OCI-LY3 (cell line): Measurements from ENCODE around the gene NAA60.

Experiments used
- H2AFZ ChIP-seq: fragments of 200-600, 300-600 bp; shearing (Covaris generic); 2 replicates; pipeline ENCODE4 v1.6.0; 2014; ENCODE audit warnings: antibody characterized with exemption, low read depth, low read length
- H3K27ac ChIP-seq: fragments of 200-600, 300-600 bp; sonication (generic); 2 replicates; pipeline ENCODE4 v1.5.1; 2014; ENCODE audit warnings: mild to moderate bottlenecking, low read length, moderate library complexity, mixed read lengths
- H3K27me3 ChIP-seq: fragments of 200-600, 300-600 bp; sonication (generic); 2 replicates; pipeline ENCODE4 v1.6.1; 2014; ENCODE audit warnings: low read depth, low read length, mixed read lengths
- H3K36me3 ChIP-seq: fragments of 200-600, 300-600 bp; sonication (generic); replicated peaks from 2 replicates; pipeline ENCODE3; 2014; ENCODE audit warnings: low read depth, low read length, mixed read lengths
- H3K4me1 ChIP-seq: fragments of 300-600, 200-600 bp; sonication (generic); 2 replicates; pipeline ENCODE4 v1.6.1; 2014; ENCODE audit warnings: low read length, mixed read lengths
- H3K4me2 ChIP-seq: fragments of 200-600, 300-600 bp; sonication (generic); 2 replicates; pipeline ENCODE4 v1.6.1; 2014; ENCODE audit warnings: low read length, mixed read lengths
- H3K4me3 ChIP-seq: fragments of 300-600, 200-600 bp; sonication (generic); 2 replicates; pipeline ENCODE4 v1.5.1; 2014; ENCODE audit warnings: antibody characterized with exemption, mild to moderate bottlenecking, low read length, moderate library complexity
- H3K79me2 ChIP-seq: fragments of 300-600, 200-600 bp; shearing (Covaris generic); 2 replicates; pipeline ENCODE4 v1.6.1; 2014; ENCODE audit warnings: mild to moderate bottlenecking, low read length, mixed read lengths
- H3K9ac ChIP-seq: fragments of 300-600, 200-600 bp; shearing (Covaris generic); 2 replicates; pipeline ENCODE4 v1.6.0; 2014; ENCODE audit warnings: mild to moderate bottlenecking, low read length, moderate library complexity
- H3K9me3 ChIP-seq: fragments of 200-600, 300-600 bp; shearing (Covaris generic); 2 replicates; pipeline ENCODE4 v1.6.1; 2014; ENCODE audit warnings: low read length, mixed read lengths; ENCODE audit not compliant: insufficient read depth
- H4K20me1 ChIP-seq: fragments of 200-600, 300-600 bp; sonication (generic); 2 replicates; pipeline ENCODE4 v1.6.1; 2016; ENCODE audit warnings: low read length, mixed read lengths; ENCODE audit not compliant: insufficient read depth
- EZH2phosphoT487 ChIP-seq: fragments of 200-600 bp; shearing (Covaris generic); IDR thresholded peaks from 2 replicates; pipeline ENCODE4 v1.6.1; 2018; ENCODE audit warnings: antibody characterized with exemption, mixed run types, low read depth
- TF ChIP-seq, protein P1 (sequence below): fragments of 200-600, 300-600 bp; sonication (generic); IDR thresholded peaks from 2 replicates; pipeline ENCODE4 v1.5.1; 2014; ENCODE audit warnings: antibody characterized with exemption, low read length, low read depth

NAA60 gene

DNA sequence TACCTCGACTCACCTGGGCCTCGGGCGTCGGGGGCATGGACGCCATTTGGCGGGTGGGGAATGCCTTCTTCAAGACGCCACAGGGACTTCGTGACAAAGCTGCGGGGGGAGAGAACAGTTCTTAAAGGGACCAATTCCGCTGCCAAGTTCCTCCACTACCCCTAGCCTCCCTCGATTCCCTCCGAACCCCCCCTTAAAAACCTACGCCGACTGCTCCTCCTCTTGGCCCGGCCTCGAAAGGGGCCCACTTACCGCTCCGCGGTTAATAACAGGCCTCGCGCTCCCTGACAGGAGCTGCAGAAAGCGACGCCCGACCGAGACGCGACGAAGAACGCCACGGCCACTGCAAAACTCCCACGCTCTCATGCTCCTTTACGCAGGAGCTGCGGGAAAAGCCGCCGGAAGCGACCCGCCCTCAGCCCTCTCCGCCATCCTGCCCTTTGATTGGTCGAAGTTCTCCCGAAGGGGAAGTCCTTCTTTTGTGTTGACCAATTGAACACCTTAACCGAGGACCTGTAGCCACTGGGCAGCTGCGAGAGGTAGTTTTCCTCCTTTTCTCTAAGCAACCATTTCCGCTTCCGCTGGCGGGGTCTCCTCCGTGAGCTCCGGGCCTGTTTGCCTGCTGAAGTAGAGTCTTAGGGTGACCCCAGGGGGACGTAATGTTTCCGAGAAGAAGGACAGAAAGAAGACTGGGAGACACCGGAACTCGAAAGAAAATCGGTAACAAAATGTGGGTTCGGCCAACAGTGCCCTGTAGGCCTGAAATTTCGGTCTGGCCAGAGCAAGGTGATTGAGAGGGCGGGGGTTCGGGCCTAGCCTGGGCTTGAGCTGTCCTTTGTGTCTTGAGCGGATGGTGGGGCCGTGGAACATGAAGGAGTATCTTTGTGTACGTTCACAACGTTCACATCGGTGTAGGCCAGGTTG is at the start of gene NAA60, which contains the start of gene ZNF597:
NAA60 (plus strand) TSS at position 573 of the 924 bp plus-strand sequence. CDS start 32,548 bp downstream, outside the sequence.
ZNF597 (minus strand) TSS at position 397 of the 924 bp plus-strand sequence; CDS start at position 46, 351 bp downstream.
- no peak for TF ChIP-seq EZH2phosphoT487
- TF ChIP-seq, protein P1, sequence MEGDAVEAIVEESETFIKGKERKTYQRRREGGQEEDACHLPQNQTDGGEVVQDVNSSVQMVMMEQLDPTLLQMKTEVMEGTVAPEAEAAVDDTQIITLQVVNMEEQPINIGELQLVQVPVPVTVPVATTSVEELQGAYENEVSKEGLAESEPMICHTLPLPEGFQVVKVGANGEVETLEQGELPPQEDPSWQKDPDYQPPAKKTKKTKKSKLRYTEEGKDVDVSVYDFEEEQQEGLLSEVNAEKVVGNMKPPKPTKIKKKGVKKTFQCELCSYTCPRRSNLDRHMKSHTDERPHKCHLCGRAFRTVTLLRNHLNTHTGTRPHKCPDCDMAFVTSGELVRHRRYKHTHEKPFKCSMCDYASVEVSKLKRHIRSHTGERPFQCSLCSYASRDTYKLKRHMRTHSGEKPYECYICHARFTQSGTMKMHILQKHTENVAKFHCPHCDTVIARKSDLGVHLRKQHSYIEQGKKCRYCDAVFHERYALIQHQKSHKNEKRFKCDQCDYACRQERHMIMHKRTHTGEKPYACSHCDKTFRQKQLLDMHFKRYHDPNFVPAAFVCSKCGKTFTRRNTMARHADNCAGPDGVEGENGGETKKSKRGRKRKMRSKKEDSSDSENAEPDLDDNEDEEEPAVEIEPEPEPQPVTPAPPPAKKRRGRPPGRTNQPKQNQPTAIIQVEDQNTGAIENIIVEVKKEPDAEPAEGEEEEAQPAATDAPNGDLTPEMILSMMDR = no peak
- Histone ChIP-seq H3K4me3 (peak within 1 kb of the TSS; percentile 99), H3K36me3 (peaks cover 23% of the 10 kb centered on the region), H4K20me1 (no peaks in the 10 kb centered on the region), H3K27me3 (no peaks in the 10 kb centered on the region), H2AFZ (peak within 1 kb of the TSS; percentile 80), H3K79me2 (peaks cover 33% of the 10 kb centered on the region), H3K4me1 (0 out of 2 replicates have a peak, but pooled peaks cover 5% of the 10 kb centered on the region), H3K9me3 (no peaks in the 10 kb centered on the region), H3K4me2 (peak within 1 kb of the TSS; percentile 78), H3K27ac (peak within 1 kb of the TSS; percentile 59), H3K9ac (peak within 1 kb of the TSS; percentile 91)

DNA sequence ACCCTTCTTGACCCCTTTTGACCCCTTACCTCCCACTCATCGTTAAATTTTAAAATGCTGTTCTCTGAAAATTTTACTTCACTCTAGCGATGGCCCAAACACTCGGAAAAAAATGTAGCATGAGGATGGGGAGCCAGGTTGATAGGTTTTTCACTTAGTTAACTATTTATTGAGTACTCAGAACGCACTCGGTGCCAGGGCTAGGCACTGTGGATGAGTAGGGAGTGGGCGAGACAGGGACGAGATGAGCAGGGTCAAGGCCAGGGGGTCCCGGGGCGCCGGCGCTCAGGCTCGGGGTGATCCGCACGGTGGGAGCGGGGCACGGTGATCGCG is 43.1 kb upstream of the NAA60 start:
- H3K4me2 ChIP-seq = peak overlapping the region; percentile 88
- H3K36me3 ChIP-seq = peaks cover 61% of the 10 kb centered on the region
- no peak for TF ChIP-seq EZH2phosphoT487
- TF ChIP-seq, protein P1 = no peak
- peaks cover 7% of the 10 kb centered on the region; the same call in 1 of the 2 replicates for H3K9me3 ChIP-seq
- H3K27ac ChIP-seq = peak overlapping the region; percentile 22; the same call in 1 of the 2 replicates
- peak overlapping the region; percentile 90 for H3K4me3 ChIP-seq
- peaks cover 60% of the 10 kb centered on the region for H3K79me2 ChIP-seq
- no peak overlapping the region; the same call in 1 of the 2 replicates for H2AFZ ChIP-seq
- H3K27me3 ChIP-seq = no peaks in the 10 kb centered on the region
- peaks cover 8% of the 10 kb centered on the region for H3K4me1 ChIP-seq
- H4K20me1 ChIP-seq = no peaks in the 10 kb centered on the region
- H3K9ac ChIP-seq = peak overlapping the region; percentile 84

DNA sequence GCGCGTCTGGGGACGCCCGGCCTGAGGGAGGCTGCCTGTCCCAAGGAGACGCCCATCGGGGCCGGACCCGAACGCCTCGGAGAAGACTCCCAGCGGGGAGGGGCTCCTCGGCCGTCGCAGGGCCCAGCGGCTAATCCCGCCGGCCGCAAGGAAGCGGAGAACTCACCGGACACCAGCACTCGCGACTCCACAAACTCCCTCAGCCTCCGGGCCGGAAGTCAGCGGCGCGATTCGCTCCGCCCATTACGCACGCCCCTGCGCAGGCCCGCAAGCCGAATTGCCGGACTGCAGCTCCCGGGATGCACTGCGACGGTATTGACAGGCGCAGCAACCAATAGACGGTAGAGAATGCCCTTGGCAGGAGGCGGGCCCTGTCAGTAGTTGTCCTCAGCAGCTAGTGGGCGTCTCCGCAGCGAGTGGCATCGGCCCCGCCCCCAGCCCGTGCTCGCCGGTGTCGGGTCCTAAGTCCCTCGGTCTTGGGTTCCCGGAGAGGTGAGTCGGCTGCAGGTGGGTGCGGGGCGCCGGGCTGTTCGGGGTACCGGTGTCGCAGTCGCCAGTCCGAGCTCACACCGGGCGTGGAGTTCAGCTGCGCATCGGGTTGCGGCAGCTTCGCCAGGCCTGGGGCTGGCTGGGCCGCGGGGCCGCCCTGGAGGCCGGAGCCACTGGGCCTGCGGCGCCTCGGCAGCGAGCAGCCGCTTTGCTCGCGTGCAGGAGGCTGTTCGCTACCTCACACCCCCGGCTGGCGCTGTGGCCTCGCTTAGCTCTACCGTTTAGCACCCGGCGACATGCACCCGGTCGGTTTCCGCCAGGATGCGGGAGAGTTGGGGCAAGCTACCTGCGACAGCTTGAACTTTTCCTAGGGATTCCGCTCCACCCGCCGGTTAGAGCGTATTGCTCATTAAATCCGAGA is 42.4 kb upstream of the NAA60 start, which contains the start of the genes ZNF174 and ZSCAN32:
ZNF174 (plus strand) TSS at position 437 of the 910 bp plus-strand sequence. CDS start 790 bp downstream, outside the sequence.
ZSCAN32 (minus strand) TSS at position 226 of the 910 bp plus-strand sequence. CDS start 3,447 bp downstream, outside the sequence.
- H3K4me2 ChIP-seq = peak within 1 kb of the TSS; percentile 88
- no peak for TF ChIP-seq EZH2phosphoT487
- TF ChIP-seq, protein P1 = no peak
- H3K4me3 ChIP-seq = peak within 1 kb of the TSS; percentile 90
- H3K36me3 ChIP-seq = peaks cover 60% of the 10 kb centered on the region
- H3K27me3 ChIP-seq = no peaks in the 10 kb centered on the region
- peaks cover 8% of the 10 kb centered on the region for H3K4me1 ChIP-seq
- peak within 1 kb of the TSS; percentile 22; the same call in 1 of the 2 replicates for H3K27ac ChIP-seq
- peaks cover 55% of the 10 kb centered on the region for H3K79me2 ChIP-seq
- H2AFZ ChIP-seq = peak within 1 kb of the TSS; percentile 29; the same call in 1 of the 2 replicates
- H3K9ac ChIP-seq = peak within 1 kb of the TSS; percentile 84
- peaks cover 7% of the 10 kb centered on the region; the same call in 1 of the 2 replicates for H3K9me3 ChIP-seq
- no peaks in the 10 kb centered on the region for H4K20me1 ChIP-seq
